ENCODE data around the gene PDE1A. TPM values are rescaled to one million over a fixed set of nuclear protein-coding genes. Genes with fewer than 3 reads are reported as not detected.

PDE1A gene
- total RNA-seq = 5.2 TPM
- long read RNA-seq, partial matches to known transcripts = 0 of 4 reads
- long read RNA-seq, other reads (novel, unspliced or antisense) = 3 of 4 reads

GRCh38 chr2:182426918-182427240 is at the start of gene PDE1A:
TSS of gene PDE1A (minus strand) at chr2:182427036.
- DNase-seq = no peak
- Histone ChIP-seq H3K27ac (peak within 1 kb of the TSS; percentile 22), H3K9me3 (no peaks in the 10 kb centered on the region), H3K4me3 (peak within 1 kb of the TSS; percentile 44), H3K27me3 (ENCODE audit: low read depth) (no peaks in the 10 kb centered on the region), H3K36me3 (no peaks in the 10 kb centered on the region), H3K4me1 (no peaks in the 10 kb centered on the region)
- ATAC-seq = peak; percentile 29 to 51
- intact Hi-C loops (cut with DNase I) = no loop called here
- TF ChIP-seq CTCF (IDR thresholded peaks at IDR 0.05) = no peak

GRCh38 chr2:182473635-182474034 is 46.8 kb upstream of the PDE1A start:
- Histone ChIP-seq H3K27me3 (ENCODE audit: low read depth) (no peaks in the 10 kb centered on the region), H3K27ac (no peak overlapping the region), H3K4me1 (no peaks in the 10 kb centered on the region), H3K36me3 (no peaks in the 10 kb centered on the region), H3K9me3 (peaks cover 4% of the 10 kb centered on the region), H3K4me3 (no peak overlapping the region)
- intact Hi-C loops (cut with DNase I) = no loop called here
- TF ChIP-seq CTCF (IDR thresholded peaks at IDR 0.05) = no peak
- DNase-seq = no peak
- ATAC-seq = no peak

GRCh38 chr2:182463760-182464159 is 36.9 kb upstream of the PDE1A start:
- no peak for TF ChIP-seq CTCF (IDR thresholded peaks at IDR 0.05)
- H3K4me3 ChIP-seq = no peak overlapping the region
- H3K4me1 ChIP-seq = no peaks in the 10 kb centered on the region
- no peak overlapping the region for H3K27ac ChIP-seq
- DNase-seq (no peak), ATAC-seq (no peak)
- no peaks in the 10 kb centered on the region for H3K27me3 ChIP-seq (ENCODE audit: low read depth)
- intact Hi-C loops (cut with DNase I) = no loop called here
- H3K36me3 ChIP-seq = no peaks in the 10 kb centered on the region
- H3K9me3 ChIP-seq = no peaks in the 10 kb centered on the region

GRCh38 chr2:182456784-182457183 is 29.9 kb upstream of the PDE1A start:
- no peaks in the 10 kb centered on the region for H3K36me3 ChIP-seq
- no peak overlapping the region for H3K4me3 ChIP-seq
- H3K4me1 ChIP-seq = no peaks in the 10 kb centered on the region
- H3K9me3 ChIP-seq = no peaks in the 10 kb centered on the region
- H3K27me3 ChIP-seq (ENCODE audit: low read depth) = no peaks in the 10 kb centered on the region
- ATAC-seq (no peak), DNase-seq (no peak)
- intact Hi-C loops (cut with DNase I) = no loop called here
- TF ChIP-seq CTCF (IDR thresholded peaks at IDR 0.05) = no peak
- H3K27ac ChIP-seq = no peak overlapping the region

GRCh38 chr2:182452456-182452990 is 25.7 kb upstream of the PDE1A start:
- Histone ChIP-seq H3K4me1 (no peaks in the 10 kb centered on the region), H3K9me3 (no peaks in the 10 kb centered on the region), H3K27me3 (ENCODE audit: low read depth) (no peaks in the 10 kb centered on the region), H3K4me3 (no peak overlapping the region), H3K27ac (no peak overlapping the region), H3K36me3 (no peaks in the 10 kb centered on the region)
- TF ChIP-seq CTCF (IDR thresholded peaks at IDR 0.05) = no peak
- no peak for ATAC-seq
- no peak for DNase-seq
- intact Hi-C loops (cut with DNase I) = no loop called here

- DNase-seq (no peak), ATAC-seq (no peak)
- no peak overlapping the region for H3K27ac ChIP-seq
- H3K4me3 ChIP-seq = no peak overlapping the region
- intact Hi-C loops (cut with DNase I) = no loop called here
- no peaks in the 10 kb centered on the region for H3K4me1 ChIP-seq
- no peaks in the 10 kb centered on the region for H3K9me3 ChIP-seq
- H3K36me3 ChIP-seq = no peaks in the 10 kb centered on the region
- no peaks in the 10 kb centered on the region for H3K27me3 ChIP-seq (ENCODE audit: low read depth)
- TF ChIP-seq CTCF (IDR thresholded peaks at IDR 0.05) = no peak
Observed at GRCh38 chr2:182448371-182448770, 21.5 kb upstream of the PDE1A start.
